ENCODE results near the gene SESTD1.
A peak's percentile ranks its signal among the peaks of the same experiment; 100 is the strongest.

SESTD1 gene

GRCh38 chr2:179184610-179185009 lies 80.0 kb downstream of the SESTD1 start:
- DNase-seq (ENCODE audit: low read depth), result no peak

- DNase-seq (ENCODE audit: low read depth), result no peak
Measured at GRCh38 chr2:179181002-179181401, 83.6 kb downstream of the SESTD1 start.

- DNase-seq (ENCODE audit: low read depth), result no peak
Measured at GRCh38 chr2:179180242-179180641, 84.4 kb downstream of the SESTD1 start.

- DNase-seq (ENCODE audit: low read depth), result no peak
Measured at GRCh38 chr2:179179719-179180118, 84.9 kb downstream of the SESTD1 start.

GRCh38 chr2:179177694-179178093 lies 86.9 kb downstream of the SESTD1 start:
- no peak for DNase-seq (ENCODE audit: low read depth)

- DNase-seq (ENCODE audit: low read depth), result no peak
Measured at GRCh38 chr2:179174240-179174639, 90.4 kb downstream of the SESTD1 start.

- no peak for DNase-seq (ENCODE audit: low read depth)
Measured at GRCh38 chr2:179172894-179173293, 91.7 kb downstream of the SESTD1 start.

GRCh38 chr2:179171371-179171770 lies 93.3 kb downstream of the SESTD1 start:
- DNase-seq (ENCODE audit: low read depth), result no peak

- DNase-seq (ENCODE audit: low read depth), result no peak
Measured at GRCh38 chr2:179170901-179171300, 93.7 kb downstream of the SESTD1 start.

GRCh38 chr2:179165356-179166000 lies 99.2 kb downstream of the SESTD1 start:
- DNase-seq (ENCODE audit: low read depth), result no peak

GRCh38 chr2:179141206-179141605 lies 123.4 kb downstream of the SESTD1 start:
- DNase-seq (ENCODE audit: low read depth), result no peak

GRCh38 chr2:179140571-179140970 lies 124.1 kb downstream of the SESTD1 start:
- no peak for DNase-seq (ENCODE audit: low read depth)

GRCh38 chr2:179139506-179139905 lies 125.1 kb downstream of the SESTD1 start:
- DNase-seq (ENCODE audit: low read depth), result no peak

- DNase-seq (ENCODE audit: low read depth), result no peak
Measured at GRCh38 chr2:179137200-179137759, 127.4 kb downstream of the SESTD1 start.

GRCh38 chr2:179133016-179133415 lies 131.6 kb downstream of the SESTD1 start:
- no peak for DNase-seq (ENCODE audit: low read depth)

GRCh38 chr2:179132076-179132475 lies 132.6 kb downstream of the SESTD1 start:
- no peak for DNase-seq (ENCODE audit: low read depth)

- DNase-seq (ENCODE audit: low read depth), result no peak
Measured at GRCh38 chr2:179130560-179130959, 134.1 kb downstream of the SESTD1 start.

GRCh38 chr2:179129574-179130238 lies 134.9 kb downstream of the SESTD1 start:
- DNase-seq (ENCODE audit: low read depth), result no peak

- no peak for DNase-seq (ENCODE audit: low read depth)
Measured at GRCh38 chr2:179125404-179125803, 139.2 kb downstream of the SESTD1 start.

- DNase-seq (ENCODE audit: low read depth), result no peak
Measured at GRCh38 chr2:179124282-179124681, 140.3 kb downstream of the SESTD1 start.

GRCh38 chr2:179123272-179123662 lies 141.4 kb downstream of the SESTD1 start:
- DNase-seq (ENCODE audit: low read depth), result no peak

- peak; percentile 36 for DNase-seq (ENCODE audit: low read depth)
Measured at GRCh38 chr2:179107737-179108136, 156.9 kb downstream of the SESTD1 start.

GRCh38 chr2:179106676-179107428 lies 157.8 kb downstream of the SESTD1 start:
- peak; percentile 99 for DNase-seq (ENCODE audit: low read depth)
